Hepatocyte (in vitro differentiated cells): ENCODE data around the gene SKAP1. TPM values are rescaled to one million over a fixed set of nuclear protein-coding genes. Genes with fewer than 3 reads are reported as not detected.

ENCODE experiments used
- DNase-seq: peaks from one replicate; pipeline ENCODE4 v3.0.0-alpha.2; 2016; ENCODE audit warnings: low spot score
- H2AFZ ChIP-seq: fragments of 200-600 bp; sonication (generic); 2 replicates; pipeline ENCODE4 v1.6.0; 2016; ENCODE audit warnings: antibody characterized with exemption, mild to moderate bottlenecking
- H3K27ac ChIP-seq: fragments of 200-600 bp; sonication (generic); 2 replicates; pipeline ENCODE4 v1.5.1; 2016; ENCODE audit warnings: mild to moderate bottlenecking
- H3K27me3 ChIP-seq: fragments of 200-600 bp; sonication (generic); 2 replicates; pipeline ENCODE4 v1.6.1; 2016
- H3K36me3 ChIP-seq: fragments of 200-600 bp; sonication (generic); replicated peaks from 2 replicates; pipeline ENCODE4 v1.5.1; 2016; ENCODE audit warnings: low read depth; ENCODE audit not compliant: insufficient read depth
- H3K4me1 ChIP-seq: fragments of 200-600 bp; sonication (generic); 2 replicates; pipeline ENCODE4 v1.5.1; 2016; ENCODE audit warnings: mild to moderate bottlenecking, moderate library complexity; ENCODE audit not compliant: insufficient read depth
- H3K4me2 ChIP-seq: fragments of 200-600 bp; sonication (generic); 2 replicates; pipeline ENCODE4 v1.6.0; 2016
- H3K4me3 ChIP-seq: fragments of 200-600 bp; sonication (generic); 2 replicates; pipeline ENCODE4 v1.5.1; 2016; ENCODE audit warnings: mild to moderate bottlenecking
- H3K79me2 ChIP-seq: fragments of 200-600 bp; sonication (generic); 2 replicates; pipeline ENCODE4 v1.6.0; 2017; ENCODE audit warnings: mild to moderate bottlenecking
- H3K9me2 ChIP-seq: fragments of 200-600 bp; sonication (generic); replicated peaks from 2 replicates; pipeline ENCODE4 v1.6.0; 2017; ENCODE audit warnings: mild to moderate bottlenecking; ENCODE audit not compliant: insufficient read depth
- H3K9me3 ChIP-seq: fragments of 200-600 bp; sonication (generic); 2 replicates; pipeline ENCODE4 v1.5.1; 2016; ENCODE audit warnings: low read depth, mild to moderate bottlenecking
- H4K20me1 ChIP-seq: fragments of 200-600 bp; sonication (generic); 2 replicates; pipeline ENCODE4 v1.6.0; 2016; ENCODE audit warnings: mild to moderate bottlenecking; ENCODE audit not compliant: insufficient read depth, poor library complexity, severe bottlenecking
- EZH2 ChIP-seq: fragments of 200-600 bp; sonication (generic); IDR thresholded peaks from 2 replicates; pipeline ENCODE4 v1.6.1; 2016; ENCODE audit warnings: antibody characterized with exemption, mild to moderate bottlenecking, borderline replicate concordance
- EZH2phosphoT487 ChIP-seq: fragments of 200-600 bp; sonication (generic); IDR thresholded peaks from one replicate; pipeline ENCODE4 v1.6.1; 2018; ENCODE audit warnings: antibody characterized with exemption, mild to moderate bottlenecking, low read depth, moderate library complexity; ENCODE audit not compliant: unreplicated experiment, severe bottlenecking
- WGBS: methylation state at CpG from one replicate; pipeline ENCODE4 v1.1.6; 2016; ENCODE audit warnings: low lambda C conversion rate; ENCODE audit errors: missing lambda C conversion rate; 5-methylcytosine and 5-hydroxymethylcytosine counted together
- polyA plus RNA-seq: library from polyadenylated mRNA; unstranded; fragments of >200 nt; fragmentation: Nextera tagmentation; extraction: Ambion mirVana; gene quantifications from 2 replicates; pipeline ENCODE4 v1.2.1, GENCODE V29; 2016
- total RNA-seq: library from RNA; depleted of rRNA; stranded (reverse); fragments of >200 nt; gene quantifications from 2 replicates; pipeline ENCODE4 v1.2.3, GENCODE V29; 2014
- TF ChIP-seq, protein P1 (sequence below): fragments of 200-600 bp; sonication (generic); IDR thresholded peaks from 2 replicates; pipeline ENCODE4 v1.5.1; 2016; ENCODE audit warnings: antibody characterized with exemption, mild to moderate bottlenecking; ENCODE audit not compliant: poor library complexity

Gene SKAP1
- total and polyA plus RNA-seq, 2 experiments from 2014 or later: 1.4 to 3.0 TPM

DNA sequence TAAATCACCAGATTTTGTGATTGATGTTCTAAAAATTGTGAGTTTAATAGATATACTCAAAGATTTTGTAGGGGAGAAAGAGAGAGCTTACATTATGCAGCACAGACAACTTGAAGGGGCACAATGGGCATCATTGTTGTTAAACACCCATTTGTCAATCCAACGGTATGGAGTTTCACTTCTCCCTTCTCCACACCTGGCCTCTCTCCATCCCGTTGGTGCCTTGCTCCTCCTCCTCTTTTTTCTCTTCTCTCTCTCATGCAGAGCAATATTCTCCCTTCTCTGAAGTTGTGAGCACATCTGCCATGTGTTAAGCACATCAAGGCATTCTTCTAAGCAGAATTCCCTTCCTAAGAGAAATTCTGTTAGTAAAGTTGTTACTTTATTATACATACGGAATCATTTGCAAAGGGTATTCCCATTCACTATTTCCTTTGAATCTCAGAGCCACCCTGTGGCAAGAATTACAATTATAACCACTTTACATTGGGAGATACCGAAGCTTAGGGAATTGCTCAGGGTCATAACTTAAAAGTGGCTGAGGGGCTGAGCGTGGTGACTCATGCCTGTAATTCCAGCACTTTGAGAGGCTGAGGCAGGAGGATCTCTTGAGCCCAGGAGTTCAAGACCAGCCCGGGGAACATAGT is 40.5 kb upstream of the SKAP1 start:
- Histone ChIP-seq H3K9me2 (no peaks in the 10 kb centered on the region), H2AFZ (no peak overlapping the region), H3K4me2 (no peak overlapping the region), H3K4me1 (no peaks in the 10 kb centered on the region), H3K27me3 (no peaks in the 10 kb centered on the region), H3K4me3 (no peak overlapping the region), H3K36me3 (no peaks in the 10 kb centered on the region), H3K79me2 (no peaks in the 10 kb centered on the region), H3K27ac (no peak overlapping the region), H4K20me1 (no peaks in the 10 kb centered on the region), H3K9me3 (no peaks in the 10 kb centered on the region)
- 52% methylated on average over 6 of the region's 6 CpGs for WGBS
- no peak for DNase-seq
- TF ChIP-seq, protein P1, sequence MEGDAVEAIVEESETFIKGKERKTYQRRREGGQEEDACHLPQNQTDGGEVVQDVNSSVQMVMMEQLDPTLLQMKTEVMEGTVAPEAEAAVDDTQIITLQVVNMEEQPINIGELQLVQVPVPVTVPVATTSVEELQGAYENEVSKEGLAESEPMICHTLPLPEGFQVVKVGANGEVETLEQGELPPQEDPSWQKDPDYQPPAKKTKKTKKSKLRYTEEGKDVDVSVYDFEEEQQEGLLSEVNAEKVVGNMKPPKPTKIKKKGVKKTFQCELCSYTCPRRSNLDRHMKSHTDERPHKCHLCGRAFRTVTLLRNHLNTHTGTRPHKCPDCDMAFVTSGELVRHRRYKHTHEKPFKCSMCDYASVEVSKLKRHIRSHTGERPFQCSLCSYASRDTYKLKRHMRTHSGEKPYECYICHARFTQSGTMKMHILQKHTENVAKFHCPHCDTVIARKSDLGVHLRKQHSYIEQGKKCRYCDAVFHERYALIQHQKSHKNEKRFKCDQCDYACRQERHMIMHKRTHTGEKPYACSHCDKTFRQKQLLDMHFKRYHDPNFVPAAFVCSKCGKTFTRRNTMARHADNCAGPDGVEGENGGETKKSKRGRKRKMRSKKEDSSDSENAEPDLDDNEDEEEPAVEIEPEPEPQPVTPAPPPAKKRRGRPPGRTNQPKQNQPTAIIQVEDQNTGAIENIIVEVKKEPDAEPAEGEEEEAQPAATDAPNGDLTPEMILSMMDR: peak; percentile 15
- TF ChIP-seq EZH2: no peak

DNA sequence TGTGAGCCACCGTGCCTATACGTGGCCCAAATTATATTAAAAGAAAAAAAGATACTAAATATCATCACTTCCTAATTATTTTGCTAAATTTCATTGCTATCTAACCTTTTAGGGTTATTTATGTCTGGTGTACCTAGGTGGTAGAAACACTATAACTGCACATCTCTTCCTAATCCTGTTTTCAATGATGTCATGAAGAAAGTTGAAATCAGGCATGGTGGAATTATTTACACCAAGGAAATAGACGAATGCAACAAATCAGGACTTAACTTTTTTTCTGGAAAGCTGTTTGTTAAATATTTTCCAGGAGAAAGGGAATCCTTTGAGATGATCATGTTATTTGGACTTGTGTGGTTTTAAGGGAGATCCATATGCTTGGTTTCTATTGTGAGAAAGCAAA is 39.2 kb upstream of the SKAP1 start:
- Histone ChIP-seq H3K27ac (no peak overlapping the region), H2AFZ (no peak overlapping the region), H3K4me1 (no peaks in the 10 kb centered on the region), H3K4me2 (no peak overlapping the region), H3K36me3 (no peaks in the 10 kb centered on the region), H3K79me2 (no peaks in the 10 kb centered on the region), H3K27me3 (no peaks in the 10 kb centered on the region), H4K20me1 (no peaks in the 10 kb centered on the region), H3K9me2 (no peaks in the 10 kb centered on the region), H3K9me3 (no peaks in the 10 kb centered on the region), H3K4me3 (no peak overlapping the region)
- TF ChIP-seq EZH2phosphoT487: no peak
- TF ChIP-seq, protein P1: no peak
- TF ChIP-seq EZH2: no peak
- DNase-seq: no peak
- 85% methylated on average over 3 of the region's 3 CpGs for whole genome bisulfite sequencing

DNA sequence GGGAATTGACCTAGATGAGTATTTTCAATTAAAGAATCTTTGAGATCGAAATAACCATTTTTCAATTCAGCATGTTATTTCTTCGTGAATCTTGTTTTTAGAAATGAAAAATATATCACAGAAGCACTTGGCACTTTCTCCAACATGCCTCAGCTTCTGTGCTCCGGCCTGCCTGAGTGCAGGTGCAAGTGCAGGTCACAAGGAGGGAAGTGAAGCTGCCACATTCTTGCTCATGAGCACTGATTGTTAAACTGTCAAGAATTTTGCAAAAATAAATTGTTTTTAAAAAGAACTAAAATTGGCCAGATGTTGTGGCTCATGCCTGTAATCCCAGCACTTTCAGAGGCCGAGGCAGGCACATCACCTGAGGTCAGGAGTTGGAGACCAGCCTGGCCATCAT is 38.3 kb upstream of the SKAP1 start:
- no peak for DNase-seq
- H3K4me1 ChIP-seq: no peaks in the 10 kb centered on the region
- H3K9me3 ChIP-seq: no peaks in the 10 kb centered on the region
- no peaks in the 10 kb centered on the region for H3K9me2 ChIP-seq
- no peak overlapping the region for H2AFZ ChIP-seq
- H3K79me2 ChIP-seq: no peaks in the 10 kb centered on the region
- no peak overlapping the region for H3K27ac ChIP-seq
- H4K20me1 ChIP-seq: no peaks in the 10 kb centered on the region
- no peaks in the 10 kb centered on the region for H3K36me3 ChIP-seq
- no peak for TF ChIP-seq EZH2phosphoT487
- TF ChIP-seq, protein P1: no peak
- TF ChIP-seq EZH2: no peak
- H3K27me3 ChIP-seq: no peaks in the 10 kb centered on the region
- no peak overlapping the region for H3K4me3 ChIP-seq
- H3K4me2 ChIP-seq: no peak overlapping the region
- WGBS: 72% methylated on average over 4 of the region's 4 CpGs

DNA sequence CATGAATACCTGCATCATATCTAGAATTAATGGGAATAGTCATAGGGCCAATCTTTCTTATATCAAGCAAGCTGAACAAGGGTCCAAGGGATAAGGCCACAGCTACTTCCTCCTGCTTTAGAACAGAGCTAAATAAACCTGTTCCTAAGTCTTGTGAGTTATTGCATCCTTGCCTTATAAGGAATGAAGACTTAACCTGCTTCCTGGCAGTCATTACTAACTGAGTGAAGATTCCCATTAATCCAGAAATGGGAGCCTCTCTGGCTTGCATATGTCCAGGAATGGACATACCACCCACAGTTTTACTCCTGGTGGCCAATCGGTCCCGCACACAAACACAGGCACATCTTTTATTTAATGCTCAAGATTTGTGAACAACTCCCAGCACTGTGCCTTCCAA is 35.9 kb upstream of the SKAP1 start:
- Histone ChIP-seq H3K4me3 (no peak overlapping the region), H3K27me3 (no peaks in the 10 kb centered on the region)
- 82% methylated on average over 2 of the region's 2 CpGs for WGBS

More for the DNA sequence above, 35.9 kb upstream of the SKAP1 start:
- H3K27ac ChIP-seq: no peak overlapping the region
- H3K4me1 ChIP-seq: no peaks in the 10 kb centered on the region
- H2AFZ ChIP-seq: no peak overlapping the region
- H3K9me2 ChIP-seq: no peaks in the 10 kb centered on the region
- H3K79me2 ChIP-seq: no peaks in the 10 kb centered on the region
- H3K9me3 ChIP-seq: no peaks in the 10 kb centered on the region
- no peaks in the 10 kb centered on the region for H3K36me3 ChIP-seq
- no peaks in the 10 kb centered on the region for H4K20me1 ChIP-seq
- DNase-seq: no peak
- TF ChIP-seq EZH2phosphoT487 (no peak), EZH2 (no peak)
- TF ChIP-seq, protein P1: no peak
- H3K4me2 ChIP-seq: no peak overlapping the region
